ENCODE measurements around the gene IARS1. TPM values are rescaled to one million over a fixed set of nuclear protein-coding genes. Genes with fewer than 3 reads are reported as not detected.

The IARS1 gene
- total and polyA plus RNA-seq, 2 experiments from 2014 or later, result 105 to 310 TPM

GRCh38 chr9:92298036-92298435, 4.5 kb upstream of the IARS1 start (continued):
- no peak for TF ChIP-seq ZNF462 (CRISPR knock-in tag; IDR thresholded peaks at IDR 0.05)
- TF ChIP-seq JUNB (IDR thresholded peaks at IDR 0.05; ENCODE audit: unreplicated experiment), result no peak
- no peak for TF ChIP-seq ZNF114 (CRISPR knock-in tag; IDR thresholded peaks at IDR 0.05)

GRCh38 chr9:92297611-92298010, 4.1 kb upstream of the IARS1 start:
- peaks cover 8% of the 10 kb centered on the region; the same call in 1 of the 2 replicates for H3K4me1 ChIP-seq (ENCODE audit: insufficient read depth)
- H3K4me2 ChIP-seq, result no peak overlapping the region
- no peak overlapping the region for H3K27ac ChIP-seq (ENCODE audit: low read depth)
- H3K9me2 ChIP-seq (ENCODE audit: insufficient read depth), result no peaks in the 10 kb centered on the region
- peaks cover 2% of the 10 kb centered on the region; the same call in 2 of the 3 replicates for H3K9me3 Mint-ChIP-seq
- peaks cover 59% of the 10 kb centered on the region for H3K36me3 Mint-ChIP-seq (ENCODE audit: low read depth)
- no peak for ATAC-seq
- peaks cover 56% of the 10 kb centered on the region for H3K36me3 ChIP-seq (ENCODE audit: insufficient read depth)
- H3K27ac Mint-ChIP-seq, result no peak overlapping the region
- H3F3A ChIP-seq (replicated peaks; ENCODE audit: low read depth), result 0 out of 2 replicates have a peak, but pooled peaks cover 3% of the 10 kb centered on the region
- DNase-seq (ENCODE audit: low spot score), result no peak
- H3K79me2 ChIP-seq (replicated peaks; ENCODE audit: insufficient read depth), result peaks cover 12% of the 10 kb centered on the region
- peaks cover 14% of the 10 kb centered on the region; the same call in 2 of the 3 replicates for H3K4me1 Mint-ChIP-seq
- no peak overlapping the region for H3K4me3 ChIP-seq
- no peak overlapping the region for H2AFZ ChIP-seq
- H3K27me3 Mint-ChIP-seq (ENCODE audit: insufficient read depth, low read depth, poor library complexity), result peaks cover 10% of the 10 kb centered on the region
- H3K27me3 ChIP-seq (ENCODE audit: insufficient read depth), result no peaks in the 10 kb centered on the region
- no peaks in the 10 kb centered on the region for H4K20me1 ChIP-seq (replicated peaks; ENCODE audit: insufficient read depth)
- no peak overlapping the region for H3K4me3 Mint-ChIP-seq
- TF ChIP-seq CTCF (conservative IDR thresholded peaks at IDR 0.05; ENCODE audit: low read depth in 2 of 2) (no peak), POLR2AphosphoS5 (IDR thresholded peaks at IDR 0.05; ENCODE audit: low read depth) (no peak), ZNF331 (CRISPR knock-in tag; IDR thresholded peaks at IDR 0.05; ENCODE audit: low read depth) (no peak), EZH2phosphoT487 (IDR thresholded peaks at IDR 0.05; ENCODE audit: unreplicated experiment) (no peak), JUNB (IDR thresholded peaks at IDR 0.05; ENCODE audit: unreplicated experiment) (no peak), NANOG (IDR thresholded peaks at IDR 0.05; ENCODE audit: borderline replicate concordance) (no peak), CREB1 (CRISPR knock-in tag; IDR thresholded peaks at IDR 0.05; ENCODE audit: low read depth) (no peak), ETS1 (IDR thresholded peaks at IDR 0.05) (no peak), STAT1 (IDR thresholded peaks at IDR 0.05; ENCODE audit: unreplicated experiment) (no peak)

Data from GM23338 (cell line).